Fibroblast of villous mesenchyme (primary cell): ENCODE measurements around the gene RP9. TPM values are rescaled to one million over a fixed set of nuclear protein-coding genes. Genes with fewer than 3 reads are reported as not detected.

Experiments used
- DNase-seq: peaks from one replicate; pipeline ENCODE4 v3.0.0-alpha.2; 2010; ENCODE audit warnings: low read depth
- H3K4me3 ChIP-seq: 2 replicates; pipeline ENCODE4 v1.5.1; 2011; ENCODE audit warnings: low read depth, mild to moderate bottlenecking, low read length
- CTCF ChIP-seq: IDR thresholded peaks from 2 replicates; pipeline ENCODE4 v1.5.1; 2012; ENCODE audit warnings: low read depth, mild to moderate bottlenecking, low read length; ENCODE audit not compliant: insufficient read depth
- total RNA-seq: library from RNA; depleted of rRNA; stranded (reverse); fragments of >200 nt; gene quantifications from 2 replicates; pipeline ENCODE4 v1.2.3, GENCODE V29; 2012

RP9 gene
- total RNA-seq, 1 donor: 8.2 TPM

GRCh38 chr7:33076737-33077136 is 32.5 kb downstream of the RP9 start:
- TF ChIP-seq CTCF: no peak
- no peak for DNase-seq
- H3K4me3 ChIP-seq: no peak overlapping the region

DNA sequence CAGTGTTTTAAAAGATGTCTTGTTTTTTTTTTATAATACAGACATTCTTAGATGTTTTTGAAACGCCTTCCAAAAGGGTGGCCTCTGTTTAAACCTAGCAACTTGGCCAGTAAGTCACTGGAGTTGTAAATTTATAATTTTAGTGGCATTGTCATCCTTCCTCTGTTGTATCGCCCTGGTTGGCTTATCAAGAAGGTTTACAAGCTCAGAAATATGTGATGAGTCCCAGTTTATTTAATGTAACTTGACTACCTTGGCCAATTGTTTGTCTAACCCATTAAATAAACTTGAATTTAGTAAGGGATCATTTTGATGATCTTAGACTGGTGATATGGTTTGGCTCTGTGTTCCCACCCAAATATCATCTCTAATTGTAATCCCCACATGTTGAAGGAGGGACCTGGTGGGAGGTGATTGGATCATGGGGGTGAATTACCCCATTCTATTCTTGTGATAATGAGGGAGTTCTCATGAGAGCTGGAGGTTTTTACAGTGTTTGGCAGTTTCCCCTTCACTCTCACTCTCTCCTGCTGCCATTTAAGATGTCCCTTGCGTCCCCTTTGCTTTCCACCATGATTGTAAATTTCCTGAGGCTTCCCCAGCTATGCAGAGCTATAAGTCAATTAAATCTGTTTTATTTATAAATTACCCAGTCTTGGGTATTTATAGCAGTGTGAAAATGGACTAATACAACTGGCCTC is 33.2 kb downstream of the RP9 start:
- DNase-seq: no peak
- no peak for TF ChIP-seq CTCF
- H3K4me3 ChIP-seq: no peak overlapping the region

DNA sequence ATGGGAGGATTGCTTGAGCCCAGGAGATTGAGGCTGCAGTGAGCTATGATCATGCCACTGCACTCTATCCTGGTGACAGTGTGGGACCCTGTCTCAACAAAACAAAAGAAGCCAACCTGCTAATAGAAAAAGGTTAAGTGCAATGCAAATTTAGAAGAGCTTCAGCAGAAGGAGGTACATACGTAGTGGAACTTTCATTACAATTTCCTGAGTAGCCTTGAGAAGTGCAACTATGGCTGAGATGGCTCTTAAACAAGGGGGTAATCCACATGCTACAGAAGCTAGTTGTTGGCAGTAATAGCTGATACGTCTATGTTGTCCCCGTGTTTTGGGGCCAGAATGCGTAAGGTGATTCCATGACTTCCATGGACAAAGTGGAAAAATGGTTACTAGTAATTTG is 36.0 kb downstream of the RP9 start:
- DNase-seq: no peak
- no peak for TF ChIP-seq CTCF
- no peak overlapping the region for H3K4me3 ChIP-seq

GRCh38 chr7:33072471-33072870 is 36.7 kb downstream of the RP9 start:
- peak; percentile 62 for DNase-seq
- no peak for TF ChIP-seq CTCF
- H3K4me3 ChIP-seq: no peak overlapping the region

- DNase-seq: no peak
- TF ChIP-seq CTCF: no peak
- H3K4me3 ChIP-seq: no peak overlapping the region
Observed at GRCh38 chr7:33070831-33071230, 38.4 kb downstream of the RP9 start.

DNA sequence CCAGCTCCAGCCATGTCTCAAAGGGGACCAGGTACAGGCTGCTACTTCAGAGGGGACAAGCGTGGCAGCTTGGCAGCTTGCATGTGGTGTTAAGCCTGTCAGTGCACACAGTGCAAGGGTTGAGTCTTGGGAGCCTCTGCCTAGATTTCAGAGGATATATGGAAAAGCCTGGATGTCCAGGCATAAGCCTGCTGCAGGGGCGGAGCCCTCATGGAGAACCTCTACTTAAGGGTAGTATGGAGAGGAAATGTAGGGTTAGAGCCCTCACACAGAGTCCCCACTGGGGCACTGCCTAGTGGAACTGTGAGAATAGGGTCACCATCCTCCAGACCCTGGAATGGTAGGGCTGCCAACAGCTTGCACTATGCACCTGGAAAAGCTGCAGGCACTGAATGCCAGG is 38.9 kb downstream of the RP9 start:
- H3K4me3 ChIP-seq: no peak overlapping the region
- DNase-seq: no peak
- TF ChIP-seq CTCF: no peak

GRCh38 chr7:33067921-33068320 is 41.3 kb downstream of the RP9 start:
- no peak for DNase-seq
- no peak for TF ChIP-seq CTCF
- H3K4me3 ChIP-seq: no peak overlapping the region
